H1 (cell line): ENCODE measurements around the gene UBA6. TPM values are rescaled to one million over a fixed set of nuclear protein-coding genes. Genes with fewer than 3 reads are reported as not detected.
"Not testable (repeated sequence)": the region's sequence is repeated elsewhere in the genome, so short reads cannot be mapped to it uniquely, and the experiment has no call there.

Source experiments
- CTCF ChIA-PET: fragments of 300-600 bp; sonication (Branson Sonifier 250); formaldehyde crosslinking; loops from one replicate; lab custom pipeline; 2021; ENCODE audit not compliant: partially characterized antibody; lab: Charles Lee
- POLR2A ChIA-PET: fragments of 300-600 bp; sonication (Branson Sonifier 250); formaldehyde crosslinking; loops from one replicate; lab custom pipeline; 2021; ENCODE audit warnings: inconsistent platforms; ENCODE audit not compliant: partially characterized antibody; lab: Charles Lee
- DNase-seq, 2 experiments: peaks; one replicate each; pipeline versions ENCODE4 v3.0.0 to v3.0.0-alpha.2; 2010 to 2022; ENCODE audit warnings: low spot score in 2 of 2, low read depth in 1 of 2, mixed read lengths in 1 of 2
- FAIRE-seq: peaks from 2 replicates; lab custom pipeline; 2011; peaks lifted over from hg19 to GRCh38; lab: Jason Lieb, UNC
- H2AFZ ChIP-seq: 2 replicates; pipeline ENCODE4 v1.8.1; 2012; ENCODE audit warnings: low read length, inconsistent platforms
- H2AK5ac ChIP-seq: 2 replicates; pipeline ENCODE4 v1.6.1; 2013; ENCODE audit warnings: low read depth, low read length
- H2BK120ac ChIP-seq: replicated peaks from 2 replicates; pipeline ENCODE3; 2013; ENCODE audit warnings: low read depth, low read length, inconsistent platforms
- H2BK12ac ChIP-seq: 2 replicates; pipeline ENCODE4 v1.6.1; 2013; ENCODE audit warnings: low read depth, low read length
- H2BK15ac ChIP-seq: 2 replicates; pipeline ENCODE4 v1.6.1; 2013; ENCODE audit warnings: low read length
- H2BK20ac ChIP-seq: 2 replicates; pipeline ENCODE4 v1.6.1; 2013; ENCODE audit warnings: low read length
- H2BK5ac ChIP-seq: 2 replicates; pipeline ENCODE4 v1.6.1; 2013; ENCODE audit warnings: low read depth, low read length
- H3K14ac ChIP-seq: 2 replicates; pipeline ENCODE4 v1.6.1; 2013; ENCODE audit warnings: inconsistent platforms; ENCODE audit not compliant: insufficient read length
- H3K18ac ChIP-seq: 2 replicates; pipeline ENCODE4 v1.6.1; 2013; ENCODE audit warnings: low read length; ENCODE audit errors: extremely low read depth
- H3K23ac ChIP-seq: 2 replicates; pipeline ENCODE4 v1.6.1; 2013; ENCODE audit warnings: inconsistent platforms; ENCODE audit not compliant: insufficient read length
- H3K23me2 ChIP-seq: 2 replicates; pipeline ENCODE4 v1.6.1; 2013; ENCODE audit warnings: low read depth, low read length
- H3K27ac ChIP-seq: 2 replicates; pipeline ENCODE4 v1.6.1; 2011; ENCODE audit warnings: low read depth, low read length, inconsistent platforms
- H3K27me3 ChIP-seq, 4 experiments: replicated peaks in 1 of 4; 1 replicate in 1 of 4; 2 replicates in 3 of 4; pipeline versions ENCODE4 v1.6.1 to v1.8.1; 2011 to 2013; ENCODE audit warnings: low read length in 3 of 4, mild to moderate bottlenecking in 3 of 4, inconsistent platforms in 2 of 4, mixed read lengths in 2 of 4, moderate library complexity in 1 of 4; ENCODE audit not compliant: control insufficient read depth in 3 of 4, insufficient read depth in 3 of 4; ENCODE audit errors: extremely low read depth in 1 of 4
- H3K36me3 ChIP-seq, 4 experiments: 2 replicates each; pipeline versions ENCODE4 v1.6.1 to v1.8.1; 2011 to 2013; ENCODE audit warnings: mild to moderate bottlenecking in 4 of 4, low read length in 3 of 4, moderate library complexity in 2 of 4, control low read depth in 1 of 4, inconsistent platforms in 1 of 4; ENCODE audit not compliant: insufficient read depth in 4 of 4, control insufficient read depth in 2 of 4
- H3K4ac ChIP-seq: replicated peaks from 2 replicates; pipeline ENCODE3; 2013; ENCODE audit warnings: low read length, low read depth, mixed read lengths, inconsistent platforms; ENCODE audit not compliant: insufficient read length
- H3K4me1 ChIP-seq, 4 experiments: replicated peaks in 1 of 4; 1 replicate in 1 of 4; 2 replicates in 3 of 4; pipeline versions ENCODE4 v1.6.1 to v1.8.1; 2011 to 2013; ENCODE audit warnings: low read length in 3 of 4, inconsistent platforms in 2 of 4, mixed read lengths in 1 of 4; ENCODE audit not compliant: insufficient read depth in 4 of 4, control insufficient read depth in 3 of 4
- H3K4me2 ChIP-seq, 2 experiments: 2 replicates each; pipeline versions ENCODE4 v1.6.1 to v1.8.1; 2011 to 2013; ENCODE audit warnings: low read depth in 2 of 2, low read length in 2 of 2, control low read depth in 1 of 2, inconsistent platforms in 1 of 2, mild to moderate bottlenecking in 1 of 2; ENCODE audit not compliant: insufficient read depth in 1 of 2
- H3K4me3 ChIP-seq, 4 experiments: fragments of 200-600, 300-600 bp in 1 of 4; sonication (generic), shearing (Covaris generic), sonication (Bioruptor Twin) in 1 of 4; 2 replicates each; pipeline versions ENCODE4 v1.5.1 to v1.8.1; 2011 to 2016; ENCODE audit warnings: low read length in 4 of 4, low read depth in 3 of 4, control low read depth in 2 of 4, inconsistent platforms in 2 of 4, mild to moderate bottlenecking in 2 of 4, mixed read lengths in 1 of 4, moderate library complexity in 1 of 4; ENCODE audit not compliant: insufficient read depth in 2 of 4; ENCODE audit errors: extremely low read depth in 1 of 4
- H3K56ac ChIP-seq: replicated peaks from 2 replicates; pipeline ENCODE3; 2013; ENCODE audit warnings: low read depth, mild to moderate bottlenecking, mixed read lengths, low read length, inconsistent platforms; ENCODE audit not compliant: insufficient read length
- H3K79me1 ChIP-seq: 2 replicates; pipeline ENCODE4 v1.6.1; 2013; ENCODE audit warnings: low read depth, low read length, control low read depth
- H3K79me2 ChIP-seq, 2 experiments: 2 replicates each; pipeline versions ENCODE4 v1.6.1 to v1.8.1; 2012 to 2013; ENCODE audit warnings: low read length in 2 of 2, mild to moderate bottlenecking in 2 of 2, inconsistent platforms in 1 of 2; ENCODE audit not compliant: insufficient read depth in 2 of 2, control insufficient read depth in 1 of 2
- H3K9ac ChIP-seq, 4 experiments: replicated peaks in 1 of 4; 1 replicate in 1 of 4; 2 replicates in 3 of 4; pipeline versions ENCODE4 v1.6.1 to v1.8.1; 2011 to 2013; ENCODE audit warnings: low read depth in 3 of 4, low read length in 3 of 4, control low read depth in 2 of 4, mild to moderate bottlenecking in 2 of 4, moderate library complexity in 2 of 4, inconsistent platforms in 1 of 4; ENCODE audit errors: extremely low read depth in 1 of 4
- H3K9me3 ChIP-seq, 2 experiments: 2 replicates each; pipeline versions ENCODE4 v1.6.1 to v1.8.1; 2012 to 2013; ENCODE audit warnings: mild to moderate bottlenecking in 2 of 2, moderate library complexity in 2 of 2, control low read depth in 1 of 2, inconsistent platforms in 1 of 2, low read depth in 1 of 2, low read length in 1 of 2, mixed read lengths in 1 of 2; ENCODE audit not compliant: insufficient read depth in 2 of 2
- H4K20me1 ChIP-seq, 2 experiments: replicated peaks in 1 of 2; 2 replicates each; pipeline versions ENCODE3 to v1.8.1; 2011 to 2013; ENCODE audit warnings: inconsistent platforms in 2 of 2, low read length in 2 of 2, mild to moderate bottlenecking in 1 of 2; ENCODE audit not compliant: insufficient read depth in 2 of 2, control insufficient read depth in 1 of 2
- H4K5ac ChIP-seq: 2 replicates; pipeline ENCODE4 v1.6.1; 2013; ENCODE audit warnings: low read length, low read depth, mixed read lengths, inconsistent platforms; ENCODE audit not compliant: insufficient read length
- H4K8ac ChIP-seq: 2 replicates; pipeline ENCODE4 v1.8.0; 2013; ENCODE audit warnings: mild to moderate bottlenecking, moderate library complexity, low read length, inconsistent platforms; ENCODE audit not compliant: insufficient read depth; ENCODE audit errors: extremely low read depth
- H4K91ac ChIP-seq: replicated peaks from 2 replicates; pipeline ENCODE3; 2013; ENCODE audit warnings: low read length, mixed read lengths, inconsistent platforms; ENCODE audit not compliant: insufficient read length
- KDM5A ChIP-seq: fragments of 200-600 bp; IDR thresholded peaks from 2 replicates; pipeline ENCODE4 v1.7.1; 2012; ENCODE audit warnings: mild to moderate bottlenecking, low read length, inconsistent platforms, mixed read lengths
- SIN3A ChIP-seq, 2 experiments: IDR thresholded peaks in 1 of 2; conservative IDR thresholded peaks in 1 of 2; 2 replicates each; pipeline ENCODE4 v1.6.1; 2011 to 2012; ENCODE audit warnings: low read length in 2 of 2, improper control_type of control experiment in 1 of 2, low read depth in 1 of 2, mild to moderate bottlenecking in 1 of 2
- WGBS, 2 experiments: shearing (Covaris generic) in 1 of 2; methylation state at CpG; one replicate each; pipeline versions ENCODE4 v1.1.6 to v1.1.7; 2013 to 2015; ENCODE audit warnings: low lambda C conversion rate in 2 of 2, mixed read lengths in 2 of 2, inconsistent platforms in 1 of 2, low coverage in 1 of 2, missing lambda C conversion rate in 1 of 2; ENCODE audit not compliant: insufficient replicate concordance in 2 of 2, insufficient coverage in 1 of 2, insufficient read length in 1 of 2; ENCODE audit errors: extremely low coverage in 1 of 2, missing lambda C conversion rate in 1 of 2; 5-methylcytosine and 5-hydroxymethylcytosine counted together
- polyA plus RNA-seq, 7 experiments: library from polyadenylated mRNA; depleted of rRNA in 3 of 7; stranded (reverse) in 5 of 7; unstranded in 2 of 7; fragments of >200 nt in 5 of 7; fragments of 200-250 nt in 2 of 7; gene quantifications; 1 replicate in 5 of 7; 2 replicates in 1 of 7; 4 replicates in 1 of 7; pipeline versions ENCODE4 v1.2.1 to v1.2.3, GENCODE V29; 2011 to 2013; ENCODE audit warnings: missing spikeins in 2 of 7, mixed read lengths in 2 of 7
- total RNA-seq: library from RNA; stranded (reverse); fragmentation: NEBNext Ultra II Directional; extraction: Animal tissue kit (Norgen Biotek cat#: 25700); gene quantifications from 2 replicates; pipeline ENCODE4 v1.2.1, GENCODE V29; 2021

Gene UBA6
- total and polyA plus RNA-seq, 2 of the 8 experiments (the other 6 are each of a cell fraction or from before 2014, with no cell fraction given): 17.4 to 74.3 TPM

DNA sequence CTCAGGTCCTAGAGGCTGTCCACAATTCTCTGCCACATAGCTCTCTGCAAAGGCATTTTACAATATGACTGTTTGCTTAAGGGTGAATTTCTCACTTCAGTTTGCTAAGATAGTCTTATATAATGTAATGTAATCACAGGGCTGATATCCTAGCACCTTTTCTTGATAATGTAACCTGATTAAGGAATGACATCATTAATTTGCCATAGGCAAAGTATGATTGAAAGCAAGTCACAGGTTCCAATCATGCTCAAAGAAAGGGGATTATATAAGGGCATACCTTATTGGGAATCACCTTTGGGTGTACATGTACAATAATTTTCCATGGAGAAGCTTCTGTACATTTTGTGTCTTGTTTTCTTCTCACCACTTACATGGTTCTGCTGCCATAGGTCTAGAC lies 34.4 kb upstream of the UBA6 start (continued):
- TF ChIP-seq SIN3A (conservative IDR thresholded peaks at IDR 0.05 in 1 of 2, IDR thresholded peaks at IDR 0.05 in 1 of 2; ENCODE audit: low read depth in 1 of 2, low read length in 2 of 2) (no peak), KDM5A (no peak)

- H2AFZ ChIP-seq, H2BK120ac ChIP-seq, CTCF ChIA-PET, H2BK20ac ChIP-seq, H3K79me1 ChIP-seq, H3K4me1 ChIP-seq, H3K23ac ChIP-seq, H3K18ac ChIP-seq, DNase-seq, H3K14ac ChIP-seq, H3K9me3 ChIP-seq, H3K4ac ChIP-seq, H3K79me2 ChIP-seq, H2BK12ac ChIP-seq, H2AK5ac ChIP-seq, H3K56ac ChIP-seq, POLR2A ChIA-PET, H4K8ac ChIP-seq, H4K20me1 ChIP-seq, H3K36me3 ChIP-seq, H3K4me3 ChIP-seq, H4K91ac ChIP-seq, H3K27me3 ChIP-seq, H2BK5ac ChIP-seq, H3K23me2 ChIP-seq, FAIRE-seq, H2BK15ac ChIP-seq, H3K9ac ChIP-seq, H3K4me2 ChIP-seq, H4K5ac ChIP-seq, H3K27ac ChIP-seq: not testable (repeated sequence)
- 92% methylated on average over 3 of the region's 3 CpGs; no CpG with 5 or more reads in 1 of the 2 experiments for WGBS, 2 experiments
Measured at GRCh38 chr4:67730511-67730910, 29.6 kb upstream of the UBA6 start.
